KMS-11 (cell line): ENCODE results near the gene FAM210A.

Experiments used
- H2AFZ ChIP-seq: fragments of 200-600 bp; sonication (generic); 2 replicates; pipeline ENCODE4 v1.6.1; 2016; ENCODE audit warnings: antibody characterized with exemption, mixed run types, low read depth
- H3K27ac ChIP-seq: fragments of 200-600 bp; sonication (generic); 2 replicates; pipeline ENCODE4 v1.6.1; 2016; ENCODE audit warnings: mild to moderate bottlenecking, mixed run types
- H3K27me3 ChIP-seq: fragments of 200-600 bp; sonication (generic); 2 replicates; pipeline ENCODE4 v1.6.1; 2017; ENCODE audit warnings: mild to moderate bottlenecking, low read depth, mixed run types, moderate library complexity; ENCODE audit not compliant: insufficient read depth
- H3K36me3 ChIP-seq: fragments of 200-600 bp; sonication (generic); 2 replicates; pipeline ENCODE4 v1.6.1; 2017; ENCODE audit warnings: mild to moderate bottlenecking, mixed run types; ENCODE audit not compliant: insufficient read depth
- H3K4me1 ChIP-seq: fragments of 200-600 bp; sonication (generic); 2 replicates; pipeline ENCODE4 v1.6.1; 2016; ENCODE audit warnings: mild to moderate bottlenecking, low read depth, mixed run types; ENCODE audit not compliant: poor library complexity, severe bottlenecking
- H3K4me2 ChIP-seq: fragments of 200-600 bp; sonication (generic); 2 replicates; pipeline ENCODE4 v1.7.0; 2016; ENCODE audit warnings: mild to moderate bottlenecking, mixed run types
- H3K4me3 ChIP-seq: fragments of 200-600 bp; sonication (generic); IDR thresholded peaks from 2 replicates; pipeline ENCODE4 v1.6.1; 2017; ENCODE audit warnings: low read depth, low read length, mixed read lengths; ENCODE audit not compliant: insufficient read depth
- H3K79me2 ChIP-seq: fragments of 200-600 bp; sonication (generic); 2 replicates; pipeline ENCODE4 v1.6.1; 2016; ENCODE audit warnings: low read depth, mixed run types; ENCODE audit not compliant: insufficient read depth
- H3K9ac ChIP-seq: fragments of 200-600 bp; sonication (generic); 2 replicates; pipeline ENCODE4 v1.6.1; 2016; ENCODE audit warnings: mild to moderate bottlenecking, mixed run types
- H4K20me1 ChIP-seq: fragments of 200-600 bp; sonication (generic); 2 replicates; pipeline ENCODE4 v1.6.1; 2016; ENCODE audit warnings: mild to moderate bottlenecking, mixed run types; ENCODE audit not compliant: insufficient read depth
- TF ChIP-seq, protein P1 (sequence below): fragments of 200-600 bp; sonication (generic); conservative IDR thresholded peaks from 2 replicates; pipeline ENCODE4 v1.6.1; 2017; ENCODE audit warnings: low read depth, mild to moderate bottlenecking, antibody characterized with exemption, low read length, moderate library complexity, mixed read lengths

The FAM210A gene

DNA sequence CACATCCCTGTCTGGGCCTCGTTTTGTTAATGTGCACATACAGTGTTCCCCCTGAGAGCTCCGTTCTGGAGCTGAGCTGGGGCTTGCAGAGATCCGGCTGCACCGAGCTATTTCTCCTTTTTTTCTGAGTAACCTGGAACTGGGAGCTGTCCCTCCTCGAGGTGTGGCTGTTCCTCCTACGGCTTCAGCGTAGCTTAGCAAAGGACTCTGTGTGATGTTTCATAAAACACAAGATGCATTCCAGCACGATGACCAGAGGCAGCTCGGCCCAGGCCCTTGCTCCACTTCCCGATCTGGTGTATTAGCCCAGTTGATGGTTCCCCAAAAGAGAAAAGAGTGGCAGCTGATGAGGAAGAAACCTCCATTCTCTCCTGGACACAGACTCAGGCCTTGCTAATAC, 103.0 kb downstream of the FAM210A start:
- Histone ChIP-seq H4K20me1 (no peaks in the 10 kb centered on the region), H3K27me3 (no peaks in the 10 kb centered on the region), H2AFZ (no peak overlapping the region), H3K4me1 (no peaks in the 10 kb centered on the region), H3K9ac (no peak overlapping the region), H3K36me3 (no peaks in the 10 kb centered on the region), H3K79me2 (no peaks in the 10 kb centered on the region), H3K27ac (no peak overlapping the region), H3K4me3 (no peak overlapping the region), H3K4me2 (no peak overlapping the region)
- TF ChIP-seq, protein P1, sequence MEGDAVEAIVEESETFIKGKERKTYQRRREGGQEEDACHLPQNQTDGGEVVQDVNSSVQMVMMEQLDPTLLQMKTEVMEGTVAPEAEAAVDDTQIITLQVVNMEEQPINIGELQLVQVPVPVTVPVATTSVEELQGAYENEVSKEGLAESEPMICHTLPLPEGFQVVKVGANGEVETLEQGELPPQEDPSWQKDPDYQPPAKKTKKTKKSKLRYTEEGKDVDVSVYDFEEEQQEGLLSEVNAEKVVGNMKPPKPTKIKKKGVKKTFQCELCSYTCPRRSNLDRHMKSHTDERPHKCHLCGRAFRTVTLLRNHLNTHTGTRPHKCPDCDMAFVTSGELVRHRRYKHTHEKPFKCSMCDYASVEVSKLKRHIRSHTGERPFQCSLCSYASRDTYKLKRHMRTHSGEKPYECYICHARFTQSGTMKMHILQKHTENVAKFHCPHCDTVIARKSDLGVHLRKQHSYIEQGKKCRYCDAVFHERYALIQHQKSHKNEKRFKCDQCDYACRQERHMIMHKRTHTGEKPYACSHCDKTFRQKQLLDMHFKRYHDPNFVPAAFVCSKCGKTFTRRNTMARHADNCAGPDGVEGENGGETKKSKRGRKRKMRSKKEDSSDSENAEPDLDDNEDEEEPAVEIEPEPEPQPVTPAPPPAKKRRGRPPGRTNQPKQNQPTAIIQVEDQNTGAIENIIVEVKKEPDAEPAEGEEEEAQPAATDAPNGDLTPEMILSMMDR: no peak

DNA sequence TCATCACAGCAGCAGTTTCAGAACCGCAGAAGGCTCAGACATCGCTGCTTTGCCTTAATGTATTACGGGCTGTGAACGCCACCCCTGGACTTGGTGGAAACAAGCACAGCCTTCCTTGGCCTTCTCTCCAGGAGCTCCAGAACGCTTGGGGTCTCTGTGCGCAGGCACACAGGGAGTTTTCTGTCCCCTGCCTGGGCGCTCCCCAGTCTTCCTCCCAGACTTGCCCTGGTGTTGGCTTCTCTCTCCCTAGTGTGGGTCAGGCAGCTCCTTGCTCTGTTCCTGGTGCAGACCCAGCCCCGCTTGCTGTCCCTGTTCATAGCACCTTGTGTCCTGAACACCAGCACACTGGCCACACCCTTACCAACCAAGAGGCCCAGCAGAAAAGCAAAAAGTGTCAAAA, 103.6 kb downstream of the FAM210A start:
- Histone ChIP-seq H3K4me3 (no peak overlapping the region), H2AFZ (no peak overlapping the region), H3K36me3 (no peaks in the 10 kb centered on the region), H3K27ac (no peak overlapping the region), H3K79me2 (no peaks in the 10 kb centered on the region), H4K20me1 (no peaks in the 10 kb centered on the region), H3K4me1 (no peaks in the 10 kb centered on the region), H3K27me3 (no peaks in the 10 kb centered on the region), H3K9ac (no peak overlapping the region), H3K4me2 (no peak overlapping the region)
- TF ChIP-seq, protein P1: no peak

DNA sequence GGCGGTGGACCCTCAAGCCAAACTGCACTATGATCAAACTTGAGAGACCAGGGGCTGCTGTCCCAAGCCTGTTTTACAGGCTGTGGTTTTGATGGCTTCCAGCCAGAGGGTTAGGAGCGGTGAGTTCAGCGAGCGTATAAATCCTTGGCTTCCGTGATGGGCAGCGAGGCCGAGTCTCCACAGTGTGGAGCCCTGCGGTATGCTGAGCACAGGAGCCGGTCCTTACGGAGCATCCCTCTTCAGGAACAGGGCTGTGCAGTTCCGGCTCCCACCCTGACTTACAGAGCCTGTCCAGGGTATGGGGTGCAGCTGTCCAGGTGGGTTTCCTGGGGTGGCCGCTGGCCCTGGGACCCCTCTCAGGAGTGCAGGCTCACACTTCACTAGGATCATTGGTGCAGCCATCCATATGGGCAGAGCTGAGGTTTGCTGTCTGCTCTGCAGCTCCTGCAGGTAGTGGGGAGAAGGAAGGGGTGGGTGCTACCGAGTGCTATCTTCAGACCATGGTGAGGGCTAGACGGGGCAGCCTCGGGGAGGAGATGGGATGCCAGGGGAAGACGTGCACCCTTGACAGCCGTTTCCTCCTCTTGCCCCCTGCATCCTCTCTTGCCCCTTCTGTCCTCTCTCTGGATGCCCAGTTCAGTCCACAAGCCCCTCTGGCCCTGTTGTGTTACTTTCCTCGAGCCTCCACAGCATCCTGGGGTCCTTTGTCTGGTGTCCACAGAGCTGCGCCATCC, 104.3 kb downstream of the FAM210A start:
- Histone ChIP-seq H3K27me3 (no peaks in the 10 kb centered on the region), H3K9ac (no peak overlapping the region), H4K20me1 (no peaks in the 10 kb centered on the region), H3K4me3 (no peak overlapping the region), H2AFZ (no peak overlapping the region), H3K36me3 (no peaks in the 10 kb centered on the region), H3K4me1 (no peaks in the 10 kb centered on the region), H3K27ac (no peak overlapping the region), H3K79me2 (no peaks in the 10 kb centered on the region), H3K4me2 (no peak overlapping the region)
- TF ChIP-seq, protein P1: no peak

DNA sequence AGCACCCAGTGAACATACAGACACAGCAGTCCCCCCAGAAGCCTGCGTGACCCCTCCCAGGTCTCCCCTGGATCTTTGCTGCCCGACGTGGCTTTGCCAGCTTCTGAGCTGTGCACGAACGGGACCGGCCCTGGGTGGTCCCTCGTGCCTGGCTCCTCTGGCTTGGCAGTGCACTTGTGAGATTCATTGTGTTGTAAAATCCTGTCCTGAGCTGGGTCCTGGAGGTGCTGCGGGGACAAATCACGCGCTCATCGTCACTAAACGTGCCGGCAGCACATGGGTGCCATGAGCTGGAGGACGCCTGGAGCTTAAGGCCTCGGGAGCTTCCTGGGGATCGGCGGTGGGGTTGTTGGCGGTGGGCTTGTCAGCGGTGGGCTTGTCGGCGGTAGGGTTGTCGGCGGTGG, 104.9 kb downstream of the FAM210A start:
- Histone ChIP-seq H3K27ac (no peak overlapping the region), H4K20me1 (no peaks in the 10 kb centered on the region), H3K4me1 (no peaks in the 10 kb centered on the region), H3K4me3 (no peak overlapping the region), H3K79me2 (no peaks in the 10 kb centered on the region), H3K36me3 (no peaks in the 10 kb centered on the region), H3K4me2 (no peak overlapping the region), H3K9ac (no peak overlapping the region), H2AFZ (no peak overlapping the region), H3K27me3 (no peaks in the 10 kb centered on the region)
- TF ChIP-seq, protein P1: no peak
